Measurements from ENCODE around the gene DNAH8.

DNAH8 gene

DNA sequence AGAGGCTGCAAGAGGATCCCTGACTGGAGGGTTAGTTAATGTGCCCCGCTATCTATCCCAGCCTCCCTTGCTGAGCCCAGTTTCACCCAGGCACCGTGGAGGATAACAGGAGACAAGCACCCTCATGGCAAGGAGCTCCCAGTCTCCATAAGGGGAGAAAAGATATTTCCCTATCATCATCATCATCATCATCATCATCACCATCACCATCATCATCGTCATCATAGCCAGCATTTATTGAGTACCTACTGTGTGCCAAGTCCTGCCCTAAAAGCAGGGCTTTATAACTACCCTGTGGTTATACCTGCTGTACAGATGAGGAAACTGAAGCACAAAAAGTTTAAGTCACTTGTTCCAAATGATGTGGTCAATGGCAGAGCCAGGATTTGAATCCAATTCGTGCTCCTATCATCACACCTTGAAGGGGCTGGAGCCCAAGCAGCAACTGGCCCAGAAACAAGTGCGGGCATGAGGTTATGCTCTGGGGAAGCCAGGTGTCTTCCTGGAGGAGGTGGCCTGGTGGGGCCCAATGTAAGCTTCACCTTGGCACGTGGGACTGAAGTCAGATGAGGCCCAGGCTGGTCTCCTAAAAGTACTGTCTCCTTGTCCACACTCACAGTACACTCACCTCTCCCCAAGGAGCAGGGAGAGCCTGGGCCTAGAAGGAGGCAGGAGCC lies 343.5 kb downstream of the DNAH8 start:
- CTCF ChIA-PET, result no interaction called here
- POLR2A ChIA-PET, result no interaction called here

DNA sequence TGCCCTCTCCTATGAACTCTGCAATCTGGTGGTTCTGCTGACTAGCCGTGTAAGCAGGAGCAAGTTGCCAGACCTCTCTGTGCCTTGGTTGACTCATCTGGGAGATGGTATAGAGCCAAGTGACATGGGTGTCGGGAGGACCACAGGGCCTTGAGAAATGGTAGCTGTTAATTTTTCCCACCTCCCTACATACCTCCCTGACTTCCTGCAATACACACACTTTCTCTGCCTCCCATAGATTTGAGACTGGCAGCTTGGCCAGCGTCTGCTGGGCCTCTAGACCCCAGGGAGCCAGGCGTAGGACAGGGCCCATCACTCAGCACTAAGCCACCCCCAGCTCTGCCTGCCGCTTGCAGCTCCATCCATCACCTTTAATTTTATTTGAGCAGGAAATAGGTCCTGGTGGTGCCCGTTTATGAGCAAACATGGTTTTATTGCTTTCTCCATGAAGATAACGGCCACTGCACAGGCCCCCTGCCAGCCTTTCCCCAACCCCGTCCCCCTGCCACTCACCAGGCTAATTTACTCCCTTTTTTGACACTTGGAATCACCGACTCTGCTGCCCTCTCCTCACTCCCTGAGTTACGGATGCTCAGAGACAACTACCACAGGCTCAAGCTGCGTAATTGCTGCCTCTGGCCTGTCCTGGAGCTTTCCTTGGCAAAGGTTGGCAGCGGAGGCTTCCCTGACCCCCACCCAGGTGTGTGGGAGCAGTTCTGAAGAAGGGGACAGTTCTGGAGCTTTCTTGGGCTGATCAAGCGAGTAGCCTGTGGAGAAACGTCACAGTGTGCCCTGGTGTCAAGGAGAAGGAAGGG lies 344.6 kb downstream of the DNAH8 start:
- TF ChIP-seq, protein P1, sequence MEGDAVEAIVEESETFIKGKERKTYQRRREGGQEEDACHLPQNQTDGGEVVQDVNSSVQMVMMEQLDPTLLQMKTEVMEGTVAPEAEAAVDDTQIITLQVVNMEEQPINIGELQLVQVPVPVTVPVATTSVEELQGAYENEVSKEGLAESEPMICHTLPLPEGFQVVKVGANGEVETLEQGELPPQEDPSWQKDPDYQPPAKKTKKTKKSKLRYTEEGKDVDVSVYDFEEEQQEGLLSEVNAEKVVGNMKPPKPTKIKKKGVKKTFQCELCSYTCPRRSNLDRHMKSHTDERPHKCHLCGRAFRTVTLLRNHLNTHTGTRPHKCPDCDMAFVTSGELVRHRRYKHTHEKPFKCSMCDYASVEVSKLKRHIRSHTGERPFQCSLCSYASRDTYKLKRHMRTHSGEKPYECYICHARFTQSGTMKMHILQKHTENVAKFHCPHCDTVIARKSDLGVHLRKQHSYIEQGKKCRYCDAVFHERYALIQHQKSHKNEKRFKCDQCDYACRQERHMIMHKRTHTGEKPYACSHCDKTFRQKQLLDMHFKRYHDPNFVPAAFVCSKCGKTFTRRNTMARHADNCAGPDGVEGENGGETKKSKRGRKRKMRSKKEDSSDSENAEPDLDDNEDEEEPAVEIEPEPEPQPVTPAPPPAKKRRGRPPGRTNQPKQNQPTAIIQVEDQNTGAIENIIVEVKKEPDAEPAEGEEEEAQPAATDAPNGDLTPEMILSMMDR (IDR thresholded peaks at IDR 0.05; ENCODE audit: control extremely low read depth, extremely low read depth, low read depth, missing control alignments), result no peak
- ChIA-PET POLR2A (no interaction called here), CTCF (no interaction called here)
- no peak for DNase-seq (ENCODE audit: extremely low spot score)

More for the DNA sequence above, 343.5 kb downstream of the DNAH8 start:
- DNase-seq (ENCODE audit: extremely low spot score), result no peak
- TF ChIP-seq, protein P1 (IDR thresholded peaks at IDR 0.05; ENCODE audit: control extremely low read depth, extremely low read depth, low read depth, missing control alignments), result no peak

DNA sequence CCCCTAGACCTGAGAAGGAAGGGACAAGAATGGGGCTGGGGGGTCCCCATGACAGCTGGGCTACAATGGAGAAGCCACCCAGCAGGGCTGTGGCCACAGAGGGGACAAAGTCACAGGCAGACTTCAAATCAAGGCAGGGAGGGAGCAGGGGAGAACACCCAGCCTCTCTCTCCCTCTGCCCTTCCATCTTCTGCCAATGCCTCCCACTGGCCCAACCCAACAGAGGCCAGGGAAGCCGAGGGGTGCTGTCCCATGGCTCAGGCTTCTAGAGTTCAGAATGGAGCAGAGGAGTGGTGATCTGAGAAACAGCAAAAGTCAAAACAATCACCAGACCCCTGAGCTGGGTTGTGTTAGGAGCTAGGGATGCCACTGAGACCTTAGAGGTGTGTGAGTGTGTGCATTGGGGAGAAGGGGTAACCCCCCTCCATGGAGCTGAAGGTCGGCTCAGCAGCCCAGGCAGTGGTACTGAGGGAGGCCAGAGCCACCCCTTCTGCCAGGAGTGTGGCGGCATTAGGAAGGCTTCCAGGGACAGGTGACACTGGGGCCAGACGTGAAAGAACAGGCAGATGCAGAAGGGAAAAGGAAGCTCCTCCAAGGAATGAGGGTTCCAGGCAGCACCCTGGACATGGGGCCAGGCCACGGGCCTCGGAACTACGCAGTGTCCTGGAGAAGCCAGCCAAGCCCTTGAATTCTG lies 345.5 kb downstream of the DNAH8 start:
- no peak for DNase-seq (ENCODE audit: extremely low spot score)
- ChIA-PET CTCF (interaction anchor here (0.8 to 1.5 kb wide), 4 partner anchors 31 to 129 kb away, joined by 3 read pairs; no protein-coding TSS in a partner anchor), POLR2A (no interaction called here)
- TF ChIP-seq, protein P1 (IDR thresholded peaks at IDR 0.05; ENCODE audit: control extremely low read depth, extremely low read depth, low read depth, missing control alignments), result no peak

DNA sequence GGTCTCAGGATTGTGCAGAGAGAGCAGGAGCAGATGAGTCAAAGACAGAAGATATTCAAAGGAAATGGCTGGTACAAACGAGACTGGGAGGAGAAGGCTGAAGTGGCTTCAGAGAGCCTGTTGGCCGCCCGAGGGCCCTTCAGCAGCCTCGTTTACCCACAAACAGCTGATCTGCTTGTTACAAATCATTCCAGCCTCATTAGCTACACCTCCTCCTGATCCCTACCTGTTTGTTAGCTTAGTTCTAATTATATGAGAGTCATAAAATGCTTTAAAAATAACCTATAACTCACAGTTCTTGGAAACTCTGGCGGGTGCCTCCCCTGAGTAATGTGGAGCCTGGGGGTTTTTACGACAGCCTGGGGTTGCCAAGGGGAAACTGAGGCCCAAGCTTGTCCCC lies 346.1 kb downstream of the DNAH8 start:
- no peak for DNase-seq (ENCODE audit: extremely low spot score)
- TF ChIP-seq, protein P1 (IDR thresholded peaks at IDR 0.05; ENCODE audit: control extremely low read depth, extremely low read depth, low read depth, missing control alignments), result no peak
- ChIA-PET CTCF (interaction anchor here (0.8 to 1.5 kb wide), 6 partner anchors 15 to 241 kb away, joined by 3 to 6 read pairs (median 3); no protein-coding TSS in a partner anchor), POLR2A (no interaction called here)

DNA sequence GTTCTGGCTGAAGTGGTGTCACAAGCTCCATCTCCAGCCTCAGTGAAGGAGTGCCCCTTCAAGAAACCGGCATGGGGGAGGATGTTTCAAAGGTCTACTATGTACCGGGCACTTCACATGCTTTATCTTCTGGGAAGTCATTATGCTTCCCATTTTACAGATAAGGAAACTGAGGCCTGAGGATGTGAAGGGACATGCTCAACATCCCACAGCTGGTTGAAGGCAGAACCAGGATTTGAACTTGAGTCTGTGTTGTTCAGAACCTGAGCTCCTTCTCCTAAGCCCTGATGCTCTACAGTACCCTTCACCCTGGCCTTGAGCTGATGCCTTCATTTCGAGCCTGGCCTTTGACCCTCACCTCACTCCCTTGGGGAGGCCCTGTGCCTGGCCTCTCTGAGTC lies 346.5 kb downstream of the DNAH8 start:
- DNase-seq (ENCODE audit: extremely low spot score), result no peak
- ChIA-PET CTCF (interaction anchor here (1.0 to 1.5 kb wide), 5 partner anchors 15 to 241 kb away, joined by 3 to 6 read pairs (median 3); no protein-coding TSS in a partner anchor), POLR2A (no interaction called here)
- TF ChIP-seq, protein P1 (IDR thresholded peaks at IDR 0.05; ENCODE audit: control extremely low read depth, extremely low read depth, low read depth, missing control alignments), result no peak

DNA sequence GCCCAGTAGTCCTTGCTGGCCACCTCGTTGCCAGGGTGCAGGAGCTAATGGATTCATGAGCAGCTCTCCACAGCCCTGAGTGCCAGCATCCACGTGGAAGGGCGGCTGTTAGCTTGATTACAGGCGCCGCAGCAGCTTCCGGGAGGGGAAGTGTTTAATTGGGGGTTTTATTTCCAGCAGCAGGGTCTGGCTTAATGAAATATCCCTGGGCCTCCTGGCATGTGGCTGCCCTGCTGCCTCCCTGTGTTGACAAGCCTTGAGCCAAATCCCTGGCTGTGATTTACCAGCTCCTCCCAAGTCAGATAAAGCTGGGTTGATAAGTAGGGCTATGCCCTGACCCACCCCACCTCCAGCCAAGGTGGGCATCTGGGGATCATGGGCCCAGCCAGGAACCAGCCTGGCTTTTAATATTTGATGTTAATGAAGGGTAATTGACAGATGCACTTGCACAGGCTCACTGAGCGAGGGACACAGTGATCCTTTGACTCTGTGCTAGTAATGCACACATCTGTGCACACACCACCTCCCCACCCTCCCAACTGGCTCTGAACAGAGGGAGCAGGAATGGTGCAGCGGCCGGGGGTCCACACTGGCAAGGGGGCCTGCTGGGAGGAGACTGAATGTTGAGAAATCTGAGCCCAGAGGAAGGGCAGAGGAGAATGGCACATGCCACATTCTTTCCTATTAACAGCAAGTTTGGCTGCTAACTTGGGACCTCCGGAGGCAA lies 347.1 kb downstream of the DNAH8 start:
- ChIA-PET CTCF (interaction anchor here (1.0 to 1.5 kb wide), 3 partner anchors 14 to 240 kb away, joined by 3 to 6 read pairs (median 3); no protein-coding TSS in a partner anchor), POLR2A (no interaction called here)
- DNase-seq (ENCODE audit: extremely low spot score), result no peak
- TF ChIP-seq, protein P1 (IDR thresholded peaks at IDR 0.05; ENCODE audit: control extremely low read depth, extremely low read depth, low read depth, missing control alignments), result no peak

Data from GM10248 (cell line).